ENCODE results near the gene HOXA3. TPM values are rescaled to one million over a fixed set of nuclear protein-coding genes. Genes with fewer than 3 reads are reported as not detected.

Gene HOXA3
- total RNA-seq, 1 experiment from 2014 or later: not detected

DNA sequence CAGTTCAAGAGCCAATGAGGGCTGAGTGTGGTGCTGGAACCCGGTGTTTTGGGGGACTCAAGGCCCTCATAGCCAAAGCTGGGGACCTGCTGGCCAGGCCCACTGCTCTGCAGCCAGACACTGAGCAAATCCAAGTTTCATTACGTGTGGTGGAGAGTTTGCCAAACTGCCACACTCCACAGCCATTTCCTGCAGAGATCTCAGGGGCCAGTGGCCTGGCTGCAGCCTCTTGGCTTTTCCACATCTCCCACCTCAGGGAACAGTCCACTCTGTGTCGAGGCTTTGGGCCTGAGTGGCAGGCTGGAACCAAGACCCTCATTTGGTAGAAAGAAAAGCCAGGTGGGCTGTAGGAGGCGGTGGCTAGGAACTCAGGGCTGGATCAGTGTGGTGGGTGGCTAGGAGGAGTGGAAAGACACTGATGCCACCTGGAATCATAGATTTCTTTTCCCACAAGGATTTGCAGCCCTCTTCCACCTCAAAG is 29.5 kb upstream of the HOXA3 start:
- H2AK5ac ChIP-seq (ENCODE audit: insufficient read length, low read length): no peak overlapping the region
- peaks cover 96% of the 10 kb centered on the region for H3K27me3 ChIP-seq (ENCODE audit: insufficient read depth, low read length)
- H3K4me1 Mint-ChIP-seq: peaks cover 7 to 34% of the 10 kb centered on the region in 2 experiments
- H3K9ac ChIP-seq (ENCODE audit: extremely low read depth, insufficient read length, low read length): no peak overlapping the region
- DNase-seq: peak; percentile 17
- no peak overlapping the region for H4K5ac ChIP-seq (ENCODE audit: insufficient read length, low read depth, low read length)
- no peaks in the 10 kb centered on the region for H3K9me3 ChIP-seq (ENCODE audit: control insufficient read depth, low read depth, low read length)
- H4K91ac ChIP-seq (ENCODE audit: insufficient read length, low read depth, low read length): no peak overlapping the region
- no peak overlapping the region for H3K27ac ChIP-seq (ENCODE audit: insufficient read length, low read depth, low read length)
- H2AFZ ChIP-seq (ENCODE audit: low read length): no peak overlapping the region
- H3K23me2 ChIP-seq (ENCODE audit: insufficient read length, low read depth, low read length, poor library complexity, severe bottlenecking): no peaks in the 10 kb centered on the region
- TF ChIP-seq, protein P1, sequence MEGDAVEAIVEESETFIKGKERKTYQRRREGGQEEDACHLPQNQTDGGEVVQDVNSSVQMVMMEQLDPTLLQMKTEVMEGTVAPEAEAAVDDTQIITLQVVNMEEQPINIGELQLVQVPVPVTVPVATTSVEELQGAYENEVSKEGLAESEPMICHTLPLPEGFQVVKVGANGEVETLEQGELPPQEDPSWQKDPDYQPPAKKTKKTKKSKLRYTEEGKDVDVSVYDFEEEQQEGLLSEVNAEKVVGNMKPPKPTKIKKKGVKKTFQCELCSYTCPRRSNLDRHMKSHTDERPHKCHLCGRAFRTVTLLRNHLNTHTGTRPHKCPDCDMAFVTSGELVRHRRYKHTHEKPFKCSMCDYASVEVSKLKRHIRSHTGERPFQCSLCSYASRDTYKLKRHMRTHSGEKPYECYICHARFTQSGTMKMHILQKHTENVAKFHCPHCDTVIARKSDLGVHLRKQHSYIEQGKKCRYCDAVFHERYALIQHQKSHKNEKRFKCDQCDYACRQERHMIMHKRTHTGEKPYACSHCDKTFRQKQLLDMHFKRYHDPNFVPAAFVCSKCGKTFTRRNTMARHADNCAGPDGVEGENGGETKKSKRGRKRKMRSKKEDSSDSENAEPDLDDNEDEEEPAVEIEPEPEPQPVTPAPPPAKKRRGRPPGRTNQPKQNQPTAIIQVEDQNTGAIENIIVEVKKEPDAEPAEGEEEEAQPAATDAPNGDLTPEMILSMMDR (conservative IDR thresholded peaks at IDR 0.05): no peak
- H2BK20ac ChIP-seq (ENCODE audit: low read depth, low read length, poor library complexity, severe bottlenecking): no peak overlapping the region
- H2BK5ac ChIP-seq (ENCODE audit: insufficient read length, low read length): no peak overlapping the region
- H3K23ac ChIP-seq (ENCODE audit: insufficient read length, low read depth, low read length): no peak overlapping the region
- H3K36me3 Mint-ChIP-seq (ENCODE audit: insufficient read depth in 1 of 3, low read depth in 3 of 3): peaks cover 0 to 2% (median 0%) of the 10 kb centered on the region in 3 experiments; a peak in 3 of 7 replicates
- no peak overlapping the region for H3K4me3 Mint-ChIP-seq
- WGBS (ENCODE audit: extremely low coverage, insufficient read length, low lambda C conversion rate): no CpG with 5 or more reads among the region's 4 CpGs
- H4K20me1 ChIP-seq (ENCODE audit: control insufficient read depth, insufficient read depth, insufficient read length): no peaks in the 10 kb centered on the region
- no peak overlapping the region for H2BK120ac ChIP-seq (ENCODE audit: low read depth, low read length, poor library complexity, severe bottlenecking)
- no peak overlapping the region for H4K8ac ChIP-seq (replicated peaks; ENCODE audit: insufficient read length, low read depth, low read length)
- no peaks in the 10 kb centered on the region for H3K79me1 ChIP-seq (ENCODE audit: insufficient read depth, low read depth, low read length, poor library complexity, severe bottlenecking)
- H3T11ph ChIP-seq (ENCODE audit: low read length): no peak overlapping the region
- no peak overlapping the region for H3K27ac Mint-ChIP-seq
- no peak overlapping the region for H3K14ac ChIP-seq (ENCODE audit: insufficient read depth, low read length)
- H3K27me3 Mint-ChIP-seq (ENCODE audit: low read depth): peaks cover 100% of the 10 kb centered on the region
- no peak overlapping the region for H3K4me2 ChIP-seq (ENCODE audit: insufficient read depth, insufficient read length, low read length)
- no peaks in the 10 kb centered on the region for H3K79me2 ChIP-seq (ENCODE audit: insufficient read depth, low read length)
- H3K4ac ChIP-seq (ENCODE audit: low read depth, low read length): no peak overlapping the region
- no peak overlapping the region for H2BK15ac ChIP-seq (ENCODE audit: low read depth, low read length)
- H3K18ac ChIP-seq (ENCODE audit: insufficient read length, low read depth, low read length): no peak overlapping the region
- no peaks in the 10 kb centered on the region for H3K4me1 ChIP-seq (ENCODE audit: insufficient read depth, low read length)
- no peak overlapping the region for H3K56ac ChIP-seq (ENCODE audit: insufficient read length, low read depth, low read length)
- peaks cover 2 to 23% of the 10 kb centered on the region in 2 experiments; a peak in 2 of 5 replicates for H3K9me3 Mint-ChIP-seq
- no peak overlapping the region for H2BK12ac ChIP-seq (ENCODE audit: insufficient read length, low read depth, low read length)

Data from H9 (cell line).